NB4 (cell line): ENCODE results near the gene DHCR24.

ENCODE experiments used
- CTCF ChIP-seq: IDR thresholded peaks from one replicate; pipeline ENCODE4 v1.5.1; 2012; ENCODE audit warnings: low read depth, low read length
- POLR2A ChIP-seq: IDR thresholded peaks from 2 replicates; pipeline ENCODE4 v1.6.1; 2011; ENCODE audit warnings: mild to moderate bottlenecking; ENCODE audit not compliant: insufficient read length; ENCODE audit errors: extremely low read depth

- TF ChIP-seq CTCF (no peak), POLR2A (no peak)
Measured at GRCh38 chr1:54854381-54855020, 32.5 kb downstream of the DHCR24 start.
